NCI-H82 treated with DMSO at 0.1 percent for 48 hours (cell line): ENCODE measurements around the gene ATP1B2.
"Not testable (repeated sequence)": the region's sequence is repeated elsewhere in the genome, so short reads cannot be mapped to it uniquely, and the experiment has no call there.

Source experiments
- DNase-seq: peaks from one replicate; lab custom pipeline; 2025; ENCODE audit not compliant: unreplicated experiment; lab: John Stamatoyannopoulos, UW

The ATP1B2 gene

GRCh38 chr17:7633093-7633492 is 17.6 kb upstream of the ATP1B2 start:
- DNase-seq = no peak

GRCh38 chr17:7634384-7634783 is 16.3 kb upstream of the ATP1B2 start:
- peak; percentile 79 for DNase-seq

- DNase-seq = no peak
These were observed 14.6 kb upstream of the ATP1B2 start for GRCh38 chr17:7636163-7636562.

- no peak for DNase-seq
These were observed 9.9 kb upstream of the ATP1B2 start for GRCh38 chr17:7640783-7641182.

GRCh38 chr17:7641635-7642034 is 9.1 kb upstream of the ATP1B2 start:
- DNase-seq = not testable (repeated sequence)

GRCh38 chr17:7644775-7645174 is 6.0 kb upstream of the ATP1B2 start:
- DNase-seq = no peak

GRCh38 chr17:7646457-7646856 is 4.3 kb upstream of the ATP1B2 start:
- no peak for DNase-seq

- DNase-seq = no peak
These were observed 3.7 kb upstream of the ATP1B2 start for GRCh38 chr17:7647018-7647417.

GRCh38 chr17:7651097-7651664 is 455 bp downstream of the ATP1B2 start:
- no peak for DNase-seq

- no peak for DNase-seq
These were observed 1.1 kb downstream of the ATP1B2 start for GRCh38 chr17:7651665-7652387.

GRCh38 chr17:7652388-7653356 is 1.9 kb downstream of the ATP1B2 start:
- no peak for DNase-seq

GRCh38 chr17:7654832-7655540 is 4.3 kb downstream of the ATP1B2 start:
- peak; percentile 41 for DNase-seq

GRCh38 chr17:7655541-7655840 is 4.8 kb downstream of the ATP1B2 start:
- no peak for DNase-seq

- peak; percentile 64 for DNase-seq
These were observed 6.4 kb downstream of the ATP1B2 start for GRCh38 chr17:7656958-7657609.

- peak; percentile 95 for DNase-seq
These were observed 17.1 kb downstream of the ATP1B2 start for GRCh38 chr17:7667656-7668406.

- DNase-seq = no peak
These were observed 17.8 kb downstream of the ATP1B2 start for GRCh38 chr17:7668482-7668881.

- no peak for DNase-seq
These were observed 22.5 kb downstream of the ATP1B2 start for GRCh38 chr17:7673239-7673638.

GRCh38 chr17:7674934-7675333 is 24.2 kb downstream of the ATP1B2 start:
- DNase-seq = no peak

- no peak for DNase-seq
These were observed 25.8 kb downstream of the ATP1B2 start for GRCh38 chr17:7676533-7676932.
